SK-N-DZ (cell line): ENCODE data around the gene TCEAL1.
"Not testable (repeated sequence)": the region's sequence is repeated elsewhere in the genome, so short reads cannot be mapped to it uniquely, and the experiment has no call there.

Source experiments
- DNase-seq: peaks from one replicate; pipeline ENCODE4 v3.0.0-alpha.2; 2015; ENCODE audit warnings: low spot score

TCEAL1 gene

DNA sequence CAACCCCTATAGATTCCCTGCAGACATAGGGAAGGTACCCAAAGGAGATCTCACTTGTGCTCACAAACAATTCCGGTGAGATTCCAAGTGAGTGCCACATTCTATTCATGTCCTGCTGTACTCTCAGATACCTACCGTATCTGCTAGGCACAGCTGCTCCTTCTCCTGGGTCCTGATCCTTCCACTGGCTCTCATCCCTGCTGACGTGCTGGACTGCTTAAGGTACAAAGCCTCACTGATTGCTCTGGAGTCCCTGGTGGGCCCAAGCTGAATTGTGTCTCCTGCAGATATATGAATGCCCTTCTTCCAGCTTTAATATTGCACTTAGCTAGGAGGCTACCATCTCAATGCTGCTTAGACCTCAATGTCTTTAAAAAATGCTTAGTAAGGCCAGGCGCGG is 2.4 kb downstream of the TCEAL1 start:
- no peak for DNase-seq

DNA sequence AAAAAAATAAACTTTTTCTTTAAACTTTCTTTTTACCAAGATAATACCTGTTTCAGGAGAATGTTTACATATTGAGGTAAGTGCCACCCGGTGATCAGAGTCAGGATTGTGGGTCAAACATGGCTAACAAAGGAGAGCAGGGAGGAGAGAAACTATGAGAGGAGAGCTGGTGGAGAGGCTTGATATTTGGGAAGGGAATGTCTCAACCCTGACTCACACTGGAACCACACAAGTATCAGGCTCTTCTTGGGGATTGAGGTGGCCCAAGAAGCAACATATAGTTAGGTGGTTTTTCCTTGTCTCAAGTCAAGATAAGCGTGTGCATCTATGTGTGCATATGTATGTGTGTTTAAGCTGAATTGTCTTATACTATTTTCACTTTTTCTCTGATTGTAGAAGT is 6.7 kb downstream of the TCEAL1 start:
- no peak for DNase-seq

DNA sequence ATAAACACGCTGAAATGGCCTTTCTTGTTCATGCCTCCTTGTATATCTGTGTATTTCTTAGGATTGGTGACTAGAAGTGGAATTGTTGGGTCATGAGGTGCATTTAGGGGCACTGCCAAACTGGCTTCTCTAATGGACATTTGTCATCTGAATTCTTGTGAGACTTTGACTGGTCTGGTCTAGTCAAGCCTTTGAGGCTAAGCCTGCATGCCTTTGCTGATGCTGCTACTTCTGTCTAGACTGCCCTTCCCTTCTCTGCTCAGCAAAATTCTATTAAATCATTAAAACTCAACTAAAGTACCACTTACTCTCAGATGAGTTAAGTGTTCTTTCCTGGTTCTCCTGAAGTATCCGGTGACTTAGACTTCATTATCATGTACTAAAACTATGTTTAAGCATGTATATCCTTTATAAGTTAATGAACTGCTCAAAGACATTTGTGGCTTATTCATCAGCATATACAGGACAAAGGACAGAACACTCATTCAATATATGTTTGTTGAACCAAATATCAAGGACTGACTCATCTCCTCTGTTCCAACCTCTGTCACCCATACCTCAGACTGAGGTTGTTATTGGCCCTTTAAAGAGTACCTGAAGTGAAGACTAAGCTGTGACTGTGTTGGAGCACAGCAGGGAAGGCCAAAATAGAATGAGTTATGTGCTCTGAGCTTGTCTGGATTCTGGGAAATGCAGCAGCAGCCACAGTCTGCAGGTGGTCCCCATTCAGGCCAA is 9.0 kb downstream of the TCEAL1 start:
- DNase-seq, result no peak

DNA sequence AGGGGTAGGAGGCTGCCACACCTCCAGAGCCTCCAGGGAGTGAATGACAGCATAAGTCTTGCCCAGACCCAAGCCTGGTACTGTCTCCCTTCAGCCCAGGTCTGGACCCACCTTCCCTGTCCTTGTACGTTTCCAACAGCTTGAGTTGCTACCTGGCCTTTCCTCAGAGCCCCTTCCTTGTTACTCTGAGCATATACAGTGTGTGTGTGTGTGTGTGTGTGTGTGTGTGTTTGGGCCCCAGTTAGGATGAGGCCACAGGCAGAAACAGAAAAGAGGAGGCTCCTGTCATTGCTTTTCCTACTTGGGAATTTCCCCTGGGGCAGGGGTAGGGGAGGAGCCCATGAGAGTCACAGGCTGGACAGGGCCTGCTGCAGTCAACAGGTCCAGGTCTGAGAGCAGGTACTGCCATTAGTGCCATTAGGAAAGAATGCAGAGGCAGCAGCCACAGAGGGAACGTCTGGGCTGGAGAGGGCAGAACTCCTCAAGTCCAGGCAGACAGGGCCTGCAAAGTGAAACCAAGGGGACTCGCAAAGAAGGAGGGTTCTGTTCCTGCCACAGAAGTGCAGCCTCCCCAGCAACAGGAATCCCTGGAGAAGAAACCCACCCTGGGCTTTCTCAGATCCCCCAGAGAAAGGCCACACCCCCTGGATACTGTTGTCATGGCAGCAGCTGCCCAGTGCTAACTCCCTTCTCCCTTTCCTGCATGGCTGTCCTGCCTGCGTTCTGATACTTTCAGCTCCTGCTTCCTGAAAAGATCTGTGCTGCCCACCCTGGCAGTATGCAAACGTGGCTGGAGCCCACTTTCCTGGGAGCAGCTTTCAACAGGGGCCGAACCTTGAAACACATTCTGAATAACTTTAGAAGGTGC is 9.9 kb downstream of the TCEAL1 start:
- DNase-seq, result peak; percentile 75

DNA sequence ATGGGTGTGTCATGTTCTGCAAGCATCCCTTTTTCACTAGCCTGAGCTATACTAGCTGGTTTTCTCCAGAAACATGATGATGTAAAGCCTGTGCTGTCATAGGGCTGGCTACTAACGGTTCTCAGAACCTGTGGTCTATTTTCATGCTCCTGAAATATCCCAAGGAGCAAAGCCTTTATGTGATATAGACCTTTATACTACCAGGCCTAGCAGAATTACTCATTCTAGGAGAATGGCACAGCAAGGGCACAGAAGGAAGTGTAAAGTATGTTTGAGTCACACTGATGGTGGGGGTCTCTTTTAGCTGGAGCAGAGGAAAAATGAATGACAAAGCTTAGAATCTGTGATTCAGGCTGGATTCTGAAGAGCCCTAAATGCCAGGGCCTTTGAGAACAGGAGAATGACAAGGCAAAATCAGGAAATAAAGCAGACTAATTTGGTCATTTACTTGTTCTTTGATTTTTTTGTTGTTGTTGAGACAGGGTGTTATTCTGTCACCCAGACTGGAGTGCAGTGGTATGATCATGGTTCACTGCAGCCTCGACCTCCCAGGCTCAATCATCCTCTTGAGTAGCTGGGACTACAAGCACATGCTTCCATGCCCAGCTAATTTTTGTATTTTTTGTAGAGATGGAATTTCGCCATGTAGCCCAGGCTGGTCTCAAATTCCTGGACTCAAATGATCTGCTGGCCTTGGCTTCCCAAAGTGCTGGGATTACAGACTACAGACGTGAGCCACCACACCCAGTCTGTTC is 11.8 kb downstream of the TCEAL1 start:
- DNase-seq, result no peak

DNA sequence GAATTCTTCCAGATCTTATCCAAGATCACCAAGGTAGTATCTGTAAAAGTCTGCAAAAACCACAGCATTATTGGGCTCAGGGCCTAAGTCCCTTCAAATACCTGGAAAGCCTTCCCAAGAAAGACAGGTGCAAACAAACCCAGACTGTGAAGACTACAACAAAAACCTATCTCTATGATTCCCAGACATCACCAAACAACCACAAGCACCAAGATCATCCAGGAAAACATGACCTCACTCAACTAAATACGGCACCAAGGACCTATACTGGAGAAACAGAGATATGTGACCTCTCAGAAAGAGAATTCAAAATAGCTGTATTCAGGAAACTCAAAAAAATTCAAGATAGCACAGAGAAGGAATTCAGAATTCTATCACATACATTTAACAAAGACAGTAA is 15.3 kb downstream of the TCEAL1 start:
- no peak for DNase-seq

DNA sequence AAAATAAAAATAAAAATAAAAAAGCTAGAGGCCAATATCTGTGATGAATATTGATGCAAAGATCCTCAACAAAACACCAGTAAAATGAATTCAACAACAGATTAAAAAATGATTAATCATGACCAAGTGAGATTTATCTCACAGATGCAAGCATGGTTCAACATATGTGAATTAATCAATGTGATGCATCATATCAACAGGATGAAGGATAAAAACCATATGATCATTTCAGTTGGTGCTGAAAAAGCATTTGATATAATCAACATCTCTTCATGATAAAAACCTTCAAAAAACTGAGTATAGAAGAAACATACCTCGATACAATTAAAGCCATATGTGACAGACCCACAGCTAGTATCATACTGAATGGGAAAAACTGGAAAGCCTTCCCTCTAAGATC is 18.9 kb downstream of the TCEAL1 start:
- DNase-seq, result no peak

DNA sequence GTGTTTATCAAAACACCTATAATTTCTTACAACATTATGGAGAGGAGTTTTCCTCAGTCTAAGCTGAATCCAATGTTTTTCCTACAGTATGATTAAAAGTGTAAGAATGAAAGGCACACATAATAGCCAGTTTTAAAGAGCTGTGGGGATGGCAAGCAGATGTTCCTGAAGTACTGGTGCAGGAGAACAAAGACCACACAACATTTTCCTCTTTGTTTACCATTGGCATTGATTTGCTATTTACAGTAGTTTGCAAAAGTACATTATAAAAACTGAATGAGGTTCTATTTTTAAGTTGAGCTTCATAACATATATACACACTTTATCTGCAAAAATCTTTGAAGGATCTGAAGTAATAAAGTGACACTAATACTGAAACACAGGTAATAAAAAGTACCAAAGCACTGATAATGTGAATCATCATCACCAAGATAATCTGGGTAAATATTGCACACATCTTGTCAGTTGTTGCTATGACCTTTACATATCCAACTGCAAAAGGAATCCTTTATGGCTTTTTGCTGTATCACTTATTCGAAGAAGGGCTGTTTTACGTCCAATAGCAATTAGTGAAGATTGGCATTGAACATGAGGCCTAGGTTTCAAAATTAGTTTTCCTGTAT is 22.5 kb downstream of the TCEAL1 start:
- peak; percentile 83 for DNase-seq

DNA sequence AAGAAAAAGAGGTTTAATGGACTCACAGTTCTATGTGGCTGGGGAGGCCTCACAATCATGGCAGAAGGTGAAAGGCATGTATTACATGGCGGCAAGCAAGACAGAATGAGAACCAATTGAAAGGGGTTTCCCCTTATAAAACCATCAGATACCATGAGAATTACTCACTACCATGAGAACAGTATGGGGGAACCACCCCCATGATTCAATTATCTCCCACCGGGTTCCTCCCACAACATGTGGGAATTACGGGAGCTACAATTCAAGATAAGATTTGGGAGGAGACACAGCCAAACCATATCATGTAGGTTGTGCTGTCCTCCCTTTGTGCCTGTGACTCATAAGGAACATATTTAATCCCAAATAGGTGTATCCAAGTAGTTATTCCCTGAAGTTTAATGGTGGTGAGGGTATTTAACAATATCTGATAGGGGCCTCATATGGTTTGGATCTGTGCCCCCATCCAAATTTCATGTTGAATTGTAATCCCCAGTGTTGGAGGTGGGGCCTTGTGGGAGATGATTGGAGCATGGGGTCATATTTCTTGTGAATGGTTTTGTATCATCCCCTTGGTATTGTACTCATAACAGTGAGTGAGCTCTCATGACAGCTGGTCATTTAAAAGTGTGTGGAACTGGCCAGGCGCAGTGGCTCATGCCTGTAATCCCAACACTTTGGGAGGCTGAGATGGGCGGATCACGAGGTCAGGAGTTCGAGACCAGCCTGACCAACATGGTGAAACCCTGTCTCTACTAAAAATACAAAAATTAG is 26.6 kb downstream of the TCEAL1 start:
- DNase-seq, result not testable (repeated sequence)

DNA sequence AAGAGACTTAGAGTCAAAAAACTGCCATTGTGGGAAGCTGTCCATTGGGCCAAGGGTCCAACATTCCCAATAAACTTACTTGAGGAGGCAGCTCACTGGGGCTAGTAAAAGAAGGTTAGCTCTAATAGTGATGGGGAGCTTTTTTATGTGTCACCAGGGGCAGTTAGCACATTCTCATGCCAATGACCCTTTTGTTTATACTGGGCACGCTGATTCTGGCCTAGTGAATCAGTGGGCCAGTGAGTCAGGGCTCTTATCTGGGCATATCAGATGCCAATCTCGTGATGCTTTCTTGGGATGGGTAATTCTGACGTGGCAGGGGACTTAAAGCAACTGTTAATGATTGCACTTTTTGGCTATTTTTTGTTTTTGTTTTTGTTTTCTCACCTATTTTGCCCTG is 27.8 kb downstream of the TCEAL1 start:
- no peak for DNase-seq

DNA sequence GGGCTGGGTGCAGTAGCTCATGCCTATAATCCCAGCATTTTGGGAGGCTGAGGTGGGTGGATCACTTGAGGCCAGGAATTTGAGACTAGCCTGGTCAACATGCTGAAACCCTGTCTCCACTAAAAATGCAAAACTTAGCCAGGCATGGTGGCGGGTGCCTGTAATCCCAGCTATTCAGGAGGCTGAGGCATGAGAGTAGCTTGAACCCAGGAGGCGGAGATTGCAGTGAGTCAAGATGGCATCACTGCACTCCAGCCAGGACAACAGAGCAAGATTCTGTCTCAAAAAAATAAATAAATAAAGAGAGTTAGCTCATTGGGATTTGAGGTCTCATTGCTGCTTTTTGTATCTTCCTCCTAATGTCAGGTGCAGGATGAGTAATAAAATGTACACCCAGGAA is 28.3 kb downstream of the TCEAL1 start:
- not testable (repeated sequence) for DNase-seq

DNA sequence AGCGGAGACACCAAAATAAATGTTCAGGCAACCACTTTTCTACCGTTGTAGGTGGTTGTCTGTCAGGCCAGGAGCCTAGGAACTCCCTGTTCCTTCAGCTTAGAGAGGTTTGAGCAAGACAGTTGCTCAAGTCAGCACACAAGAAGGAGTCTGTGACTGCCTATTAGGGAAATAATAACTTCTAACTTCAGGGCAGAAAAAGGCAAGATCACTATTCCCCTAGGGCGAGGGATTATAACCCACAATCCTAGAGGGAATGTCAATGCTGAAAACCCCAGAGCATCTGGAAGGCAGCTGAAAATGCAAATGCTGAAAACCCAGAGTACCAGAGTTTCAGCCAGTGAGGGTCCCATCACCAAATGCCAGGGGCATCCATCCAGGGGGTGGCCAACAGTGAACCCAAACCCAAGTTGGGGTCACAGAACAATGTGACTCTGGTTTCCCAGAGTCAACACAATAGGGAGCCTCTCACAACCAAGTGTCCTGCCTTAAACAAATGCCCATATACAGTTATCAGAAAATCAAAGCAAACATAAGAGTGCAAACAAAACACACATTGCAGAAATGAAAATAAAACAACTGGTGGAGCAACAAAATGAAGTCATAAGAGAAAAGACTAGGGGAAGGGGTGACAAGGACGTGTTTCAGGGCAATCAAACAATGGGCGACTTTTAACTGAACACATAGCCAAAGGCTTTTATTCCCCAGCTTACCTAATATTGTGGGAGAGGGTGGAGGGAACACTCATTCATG is 30.1 kb downstream of the TCEAL1 start:
- DNase-seq, result no peak

DNA sequence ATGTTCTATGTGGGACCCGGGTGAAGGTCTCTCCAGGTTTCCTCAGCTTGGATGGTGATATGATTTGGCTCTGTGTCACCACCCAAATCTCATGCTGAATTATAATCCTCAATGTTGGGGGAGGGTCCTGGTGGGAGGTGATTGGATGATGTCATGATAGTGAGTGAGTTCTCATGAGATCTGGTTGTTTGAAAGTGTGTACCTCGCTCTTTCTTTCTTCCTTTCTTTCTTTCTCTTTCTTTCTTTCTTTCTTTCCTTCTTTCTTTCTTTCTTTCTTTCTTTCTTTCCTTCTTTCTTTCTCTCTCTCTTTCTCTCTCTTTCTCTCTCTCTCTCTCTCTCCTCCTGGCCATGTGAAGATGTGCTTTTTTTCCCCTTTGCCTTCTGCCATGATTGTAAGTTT is 30.7 kb downstream of the TCEAL1 start:
- DNase-seq, result not testable (repeated sequence)

DNA sequence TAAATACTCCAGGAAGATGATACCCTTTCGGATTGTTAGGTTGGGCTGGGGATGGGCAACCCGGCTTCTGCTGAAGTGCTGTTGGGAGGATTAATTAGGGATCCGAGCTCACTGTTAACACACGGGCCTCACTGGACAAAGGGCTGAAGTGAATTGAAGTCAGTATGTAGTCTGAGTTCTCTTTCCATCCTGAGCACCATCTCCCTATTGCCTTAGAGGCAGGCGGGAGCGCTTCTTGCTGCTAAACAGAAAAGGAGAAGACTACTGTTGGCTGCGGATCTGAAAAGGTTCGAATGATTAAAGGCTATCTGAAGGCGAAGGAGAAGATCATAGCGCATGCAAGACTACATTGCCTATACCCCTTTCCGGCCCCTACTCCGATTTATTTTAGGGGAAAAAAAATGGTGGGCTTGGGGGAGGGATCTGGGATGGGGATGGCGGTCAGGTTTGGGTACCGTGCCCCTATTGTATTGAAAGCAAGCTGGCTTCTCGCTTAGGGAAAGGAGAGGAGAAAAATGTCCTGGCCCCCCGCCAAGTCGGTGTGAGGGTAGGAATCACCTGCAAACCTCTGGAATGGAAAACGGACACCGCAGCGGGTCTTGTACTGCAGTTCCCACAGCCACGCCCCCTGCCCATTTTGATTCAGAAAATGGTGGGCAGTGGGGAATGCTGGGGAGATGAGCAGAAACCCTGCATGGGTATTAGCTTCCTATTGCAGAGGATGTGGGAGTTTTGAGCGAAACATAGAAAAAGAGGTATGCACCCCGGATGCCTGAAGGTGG is 35.4 kb downstream of the TCEAL1 start:
- no peak for DNase-seq

DNA sequence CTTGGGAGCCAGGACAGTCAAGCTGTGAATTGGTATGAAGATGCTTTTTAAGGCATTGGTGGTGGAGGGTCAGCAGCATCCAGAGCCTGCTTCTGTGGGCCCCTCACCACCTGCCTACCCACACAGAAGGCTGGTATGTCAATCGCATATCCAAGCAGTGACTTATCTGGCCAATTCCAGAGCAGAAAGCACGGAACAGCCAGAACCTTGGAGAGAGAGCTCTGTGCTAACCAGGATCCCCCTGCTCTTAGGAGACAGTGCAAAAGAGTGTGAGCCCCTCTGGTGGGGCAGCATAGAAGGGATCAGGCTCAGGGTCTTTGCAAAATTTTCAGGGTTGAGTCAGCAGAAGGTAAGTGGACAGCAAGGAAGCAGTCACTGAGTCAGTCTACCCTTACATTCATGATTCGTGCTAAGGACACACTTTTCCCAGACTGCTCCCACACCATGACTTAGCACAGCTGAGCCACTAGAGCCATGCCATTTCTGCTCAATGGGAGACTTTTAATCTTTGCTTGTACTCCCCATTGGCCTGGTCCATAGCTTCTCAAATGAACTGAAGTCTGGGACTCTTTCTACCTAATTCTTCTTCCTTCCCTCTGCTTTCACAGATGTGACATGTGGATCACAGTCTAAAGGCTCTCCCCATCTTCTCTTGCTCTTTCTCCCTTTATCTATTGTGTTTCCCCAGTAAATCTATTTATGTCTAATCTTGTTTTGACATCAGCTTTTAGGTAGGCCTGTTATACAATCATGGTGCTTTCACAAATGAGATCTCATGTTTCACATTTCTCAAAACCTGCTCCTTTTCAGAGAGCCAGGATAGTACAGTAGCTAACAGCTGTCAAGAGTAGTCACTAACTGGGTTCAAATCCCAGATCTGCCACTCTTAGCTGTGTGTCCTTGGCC is 37.7 kb downstream of the TCEAL1 start:
- peak; percentile 92 for DNase-seq

DNA sequence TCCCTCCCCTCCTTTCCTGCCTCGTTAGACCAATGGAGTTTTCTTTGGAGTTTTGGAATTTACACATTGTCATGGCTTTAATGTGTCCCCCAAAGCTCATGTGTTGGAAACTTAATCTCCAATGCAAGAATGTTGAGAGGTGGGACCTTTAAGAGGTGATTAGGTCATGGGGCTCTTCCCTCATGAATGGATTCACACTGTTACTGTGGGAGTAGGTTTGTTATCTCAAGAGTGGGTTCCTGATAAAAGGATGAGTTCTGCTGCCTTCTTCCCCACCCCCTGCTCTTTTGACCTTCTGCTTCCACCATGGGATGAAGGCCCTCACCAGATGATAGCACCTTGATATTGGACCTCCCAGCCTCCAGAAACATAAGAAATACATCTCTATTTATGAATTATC is 41.0 kb downstream of the TCEAL1 start:
- no peak for DNase-seq

DNA sequence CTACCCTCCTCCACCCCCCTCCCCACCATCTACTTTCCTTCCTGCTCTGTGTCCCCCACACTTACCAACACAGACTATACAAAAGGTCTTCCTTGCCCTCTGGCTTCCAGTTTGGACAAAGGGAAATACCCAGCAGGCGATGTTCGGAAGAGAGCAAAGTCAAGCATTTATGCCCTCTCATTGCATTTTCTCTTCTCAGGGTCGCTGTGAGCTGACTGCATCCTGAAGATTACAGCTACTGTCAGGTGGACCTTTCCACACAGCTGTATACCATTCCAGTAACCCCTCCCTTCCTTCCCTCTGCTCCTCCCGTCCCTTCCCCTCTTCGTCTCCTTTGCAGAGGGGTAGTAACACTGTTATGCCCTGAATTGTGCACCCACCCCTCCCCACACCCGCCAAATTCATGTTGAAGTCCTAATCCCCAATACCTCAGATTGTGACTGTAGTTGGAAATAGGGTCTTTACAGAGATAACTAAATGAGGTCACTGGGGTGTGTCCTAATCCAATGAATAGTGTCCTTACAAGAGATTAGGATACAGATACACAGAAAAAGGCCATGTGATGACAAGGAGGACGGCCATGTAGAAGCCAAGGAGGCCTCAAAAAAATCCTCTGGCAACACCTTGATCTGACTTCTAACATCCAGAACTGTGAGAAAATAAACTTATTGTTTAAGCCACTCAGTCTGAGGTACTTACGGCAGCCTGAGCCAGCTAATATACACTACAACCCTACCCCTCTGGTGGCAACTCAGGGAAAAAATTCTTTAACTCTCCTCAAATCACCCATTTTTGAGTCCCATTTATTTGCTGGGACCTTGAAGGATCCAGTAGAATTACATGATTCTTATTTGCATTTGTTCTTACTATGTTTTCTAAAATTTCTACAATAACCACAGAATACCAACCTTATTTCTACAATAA is 46.0 kb downstream of the TCEAL1 start:
- DNase-seq, result peak; percentile 22
